HG03521 (cell line): ENCODE results near the gene LRIG3.
"Not testable (repeated sequence)": the region's sequence is repeated elsewhere in the genome, so short reads cannot be mapped to it uniquely, and the experiment has no call there.

ENCODE experiments used
- ATAC-seq: cut with Tn5 transposase; IDR thresholded peaks from one replicate; pipeline ENCODE4 v1.9.1; 2021; ENCODE audit warnings: mild to moderate bottlenecking, moderate library complexity; ENCODE audit not compliant: unreplicated experiment

LRIG3 gene

GRCh38 chr12:58860056-58860787 lies 60.1 kb downstream of the LRIG3 start:
- no peak for ATAC-seq

GRCh38 chr12:58858030-58858429 lies 62.3 kb downstream of the LRIG3 start:
- no peak for ATAC-seq

- ATAC-seq = not testable (repeated sequence)
Observed at GRCh38 chr12:58857206-58857605, 63.1 kb downstream of the LRIG3 start.

GRCh38 chr12:58855630-58856029 lies 64.7 kb downstream of the LRIG3 start:
- ATAC-seq = not testable (repeated sequence)

GRCh38 chr12:58850826-58851225 lies 69.5 kb downstream of the LRIG3 start:
- no peak for ATAC-seq

- ATAC-seq = no peak
Observed at GRCh38 chr12:58847901-58848600, 72.3 kb downstream of the LRIG3 start.

GRCh38 chr12:58844161-58844560 lies 76.1 kb downstream of the LRIG3 start:
- no peak for ATAC-seq

- ATAC-seq = no peak
Observed at GRCh38 chr12:58841058-58841798, 79.1 kb downstream of the LRIG3 start.

GRCh38 chr12:58833853-58834252 lies 86.5 kb downstream of the LRIG3 start:
- no peak for ATAC-seq

- ATAC-seq = no peak
Observed at GRCh38 chr12:58832920-58833319, 87.4 kb downstream of the LRIG3 start.
